ENCODE measurements around the gene TBX6. TPM values are rescaled to one million over a fixed set of nuclear protein-coding genes. Genes with fewer than 3 reads are reported as not detected.

TBX6 gene
- total and polyA plus RNA-seq, 2 of the 4 experiments (the other 2 are of a cell fraction) = 0.10 TPM; not detected in 1

GRCh38 chr16:30063893-30064728, 27.6 kb downstream of the TBX6 start:
- dilution Hi-C loops (cut with HindIII; ENCODE audit: low sequenced_read_pairs, unreplicated experiment) = no loop called here
- Histone ChIP-seq H2BK15ac (ENCODE audit: low read depth, low read length) (peak overlapping the region; percentile 16; the same call in 2 of the 3 replicates), H3K4me1 (ENCODE audit: control insufficient read depth, insufficient read depth, low read length) (peaks cover 30% of the 10 kb centered on the region), H3K79me1 (ENCODE audit: low read depth in 1 of 2, low read length in 2 of 2) (peaks cover 20 to 42% of the 10 kb centered on the region in 2 experiments; a peak in 3 of 4 replicates), H3K18ac (ENCODE audit: low read depth, low read length) (peak overlapping the region; percentile 93), H2BK5ac (ENCODE audit: low read depth, low read length, poor library complexity, severe bottlenecking) (peak overlapping the region; percentile 99), H3K56ac (ENCODE audit: extremely low read depth, insufficient read depth, low read length) (peak overlapping the region; percentile 94), H2AK9ac (replicated peaks; ENCODE audit: low read depth, low read length, poor library complexity) (peak overlapping the region; percentile 100), H3K27ac (ENCODE audit: insufficient read depth, low read length) (peak overlapping the region; percentile 97), H2BK20ac (ENCODE audit: low read depth, low read length) (0 out of 2 replicates have a peak overlapping the region, but pooled peaks have one; percentile 62), H4K20me1 (ENCODE audit: insufficient read depth, low read length) (peaks cover 35% of the 10 kb centered on the region), H3K4me3 (ENCODE audit: insufficient read depth, low read depth, low read length) (peak overlapping the region; percentile 57), H4K91ac (ENCODE audit: insufficient read depth, low read depth, low read length) (peak overlapping the region; percentile 99), H3K9me1 (ENCODE audit: insufficient read depth, low read length) (peaks cover 21% of the 10 kb centered on the region), H4K8ac (ENCODE audit: low read depth in 2 of 2, low read length in 2 of 2) (peak overlapping the region; percentile 86 to 99), H3K9ac (ENCODE audit: low read depth, low read length) (peak overlapping the region; percentile 92), H2AFZ (replicated peaks; ENCODE audit: low read length, poor library complexity) (peak overlapping the region; percentile 89), H2AK5ac (ENCODE audit: low read depth, low read length) (peak overlapping the region; percentile 98), H3K4me2 (ENCODE audit: low read depth, low read length) (peak overlapping the region; percentile 93), H3K4ac (ENCODE audit: low read depth, low read length) (peak overlapping the region; percentile 100), H3K9me3 (ENCODE audit: control insufficient read depth, insufficient read depth, low read length) (no peaks in the 10 kb centered on the region), H3K14ac (replicated peaks; ENCODE audit: low read depth, low read length) (peak overlapping the region; percentile 100), H3K36me3 (ENCODE audit: control insufficient read depth, insufficient read depth, low read length) (peaks cover 26% of the 10 kb centered on the region), H4K5ac (ENCODE audit: low read depth, low read length) (peak overlapping the region; percentile 98), H3K27me3 (ENCODE audit: control insufficient read depth, insufficient read depth, low read length) (no peaks in the 10 kb centered on the region), H3K23ac (ENCODE audit: low read depth, low read length) (peak overlapping the region; percentile 99), H2BK120ac (ENCODE audit: low read depth, low read length) (peak overlapping the region; percentile 98)
- no CpG with 5 or more reads among the region's 27 CpGs for WGBS, 2 experiments (ENCODE audit: extremely low coverage in 2 of 2, insufficient read length in 1 of 2)
- ATAC-seq (ENCODE audit: low read depth) = no peak
- ChIA-PET POLR2A (ENCODE audit: unreplicated experiment) (interaction anchor here (0.6 kb wide), 1 partner anchor 12 kb away, joined by 5 read pairs; no protein-coding TSS in a partner anchor), CTCF (interaction anchor here (1.0 kb wide), 1 partner anchor 9 kb away, joined by 3 read pairs; no protein-coding TSS in a partner anchor)
- in situ Hi-C loops (cut with MboI; ENCODE audit: low sequenced_read_pairs) = no loop called here
- DNase-seq = peak; percentile 37
- intact Hi-C loops (cut with micrococcal nuclease) = no loop called here
- no peak for TF ChIP-seq FOS (IDR thresholded peaks at IDR 0.05; ENCODE audit: low read depth, low read length)
- TF ChIP-seq RAD21 (IDR thresholded peaks at IDR 0.05; ENCODE audit: low read length) = peak; percentile 27; the same call in 1 of the 2 replicates
- TF ChIP-seq CTCF (conservative IDR thresholded peaks at IDR 0.05; ENCODE audit: low read depth, low read length) = peak; percentile 22; the same call in 1 of the 2 replicates
- no peak for TF ChIP-seq MAFK (IDR thresholded peaks at IDR 0.05; ENCODE audit: low read depth, low read length)
- TF ChIP-seq, protein P1, sequence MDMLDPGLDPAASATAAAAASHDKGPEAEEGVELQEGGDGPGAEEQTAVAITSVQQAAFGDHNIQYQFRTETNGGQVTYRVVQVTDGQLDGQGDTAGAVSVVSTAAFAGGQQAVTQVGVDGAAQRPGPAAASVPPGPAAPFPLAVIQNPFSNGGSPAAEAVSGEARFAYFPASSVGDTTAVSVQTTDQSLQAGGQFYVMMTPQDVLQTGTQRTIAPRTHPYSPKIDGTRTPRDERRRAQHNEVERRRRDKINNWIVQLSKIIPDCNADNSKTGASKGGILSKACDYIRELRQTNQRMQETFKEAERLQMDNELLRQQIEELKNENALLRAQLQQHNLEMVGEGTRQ (IDR thresholded peaks at IDR 0.05; ENCODE audit: low read depth, low read length) = peak; percentile 81
- TF ChIP-seq MXI1 (IDR thresholded peaks at IDR 0.05; ENCODE audit: borderline replicate concordance, low read depth, low read length) = peak; percentile 30; the same call in 1 of the 2 replicates
- no TSS peak for BruUV-seq (replicated peaks)
